Breast epithelium (tissue), 4 donors: ENCODE measurements around the gene ASIC5. TPM values are rescaled to one million over a fixed set of nuclear protein-coding genes. Genes with fewer than 3 reads are reported as not detected.

ENCODE experiments used
- DNase-seq, 2 donors: peaks; one replicate each; pipeline ENCODE4 v3.0.0-alpha.2; 2019; ENCODE audit warnings: low spot score in 2 of 2
- H3K27ac ChIP-seq, 2 donors: fragments of 200-600 bp; sonication (generic) in 1 of 2; one replicate each; pipeline ENCODE4 v1.5.1; 2016 to 2019; ENCODE audit warnings: mild to moderate bottlenecking in 1 of 2
- H3K27me3 ChIP-seq, 2 donors: fragments of 200-600 bp; sonication (generic) in 1 of 2; one replicate each; pipeline versions ENCODE4 v1.5.1 to v1.6.0; 2017 to 2019; ENCODE audit warnings: control low read depth in 1 of 2, mild to moderate bottlenecking in 1 of 2
- H3K36me3 ChIP-seq: fragments of 200-600 bp; one replicate; pipeline ENCODE4 v1.5.1; 2019
- H3K4me1 ChIP-seq, 2 donors: fragments of 200-600 bp; sonication (generic); one replicate each; pipeline ENCODE4 v1.5.1; 2016 to 2019; ENCODE audit warnings: control low read depth in 1 of 2
- H3K4me3 ChIP-seq, 3 donors: fragments of 200-600 bp; sonication (generic); 1 replicate in 2 of 3; 2 replicates in 1 of 3; pipeline ENCODE4 v1.5.1; 2016 to 2019; ENCODE audit warnings: mild to moderate bottlenecking in 3 of 3, moderate library complexity in 2 of 3
- H3K9me3 ChIP-seq, 2 donors: fragments of 200-600 bp; sonication (generic) in 1 of 2; one replicate each; pipeline ENCODE4 v1.5.1; 2016 to 2019; ENCODE audit warnings: control low read depth in 1 of 2
- POLR2A ChIP-seq: fragments of 450-650 bp; IDR thresholded peaks from one replicate; pipeline ENCODE4 v1.6.1; 2016; ENCODE audit warnings: antibody characterized with exemption, mild to moderate bottlenecking, moderate library complexity
- POLR2AphosphoS5 ChIP-seq, 3 donors: sonication (generic); formaldehyde crosslinking; IDR thresholded peaks; one replicate each; pipeline ENCODE4 v1.6.1; 2017; ENCODE audit warnings: antibody characterized with exemption in 3 of 3
- intact Hi-C: fragments of 100-400 bp; cut with DNase I; formaldehyde crosslinking; loops from one replicate; pipeline ENCODE4 v1.15.1; 2023; ENCODE audit warnings: low total_unique reads
- total RNA-seq, 3 donors: library from RNA; depleted of rRNA; stranded (reverse); fragments of >200 nt; gene quantifications; one replicate each; pipeline ENCODE4 v1.1.0, GENCODE V29; 2016
- TF ChIP-seq, protein P1 (sequence below), 3 donors: fragments of 450-650 bp; IDR thresholded peaks; one replicate each; pipeline ENCODE4 v1.5.1; 2016 to 2017; ENCODE audit warnings: antibody characterized with exemption in 3 of 3, mild to moderate bottlenecking in 3 of 3, moderate library complexity in 3 of 3

The ASIC5 gene, protein sequence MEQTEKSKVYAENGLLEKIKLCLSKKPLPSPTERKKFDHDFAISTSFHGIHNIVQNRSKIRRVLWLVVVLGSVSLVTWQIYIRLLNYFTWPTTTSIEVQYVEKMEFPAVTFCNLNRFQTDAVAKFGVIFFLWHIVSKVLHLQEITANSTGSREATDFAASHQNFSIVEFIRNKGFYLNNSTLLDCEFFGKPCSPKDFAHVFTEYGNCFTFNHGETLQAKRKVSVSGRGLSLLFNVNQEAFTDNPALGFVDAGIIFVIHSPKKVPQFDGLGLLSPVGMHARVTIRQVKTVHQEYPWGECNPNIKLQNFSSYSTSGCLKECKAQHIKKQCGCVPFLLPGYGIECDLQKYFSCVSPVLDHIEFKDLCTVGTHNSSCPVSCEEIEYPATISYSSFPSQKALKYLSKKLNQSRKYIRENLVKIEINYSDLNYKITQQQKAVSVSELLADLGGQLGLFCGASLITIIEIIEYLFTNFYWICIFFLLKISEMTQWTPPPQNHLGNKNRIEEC
- total RNA-seq, result not detected

DNA sequence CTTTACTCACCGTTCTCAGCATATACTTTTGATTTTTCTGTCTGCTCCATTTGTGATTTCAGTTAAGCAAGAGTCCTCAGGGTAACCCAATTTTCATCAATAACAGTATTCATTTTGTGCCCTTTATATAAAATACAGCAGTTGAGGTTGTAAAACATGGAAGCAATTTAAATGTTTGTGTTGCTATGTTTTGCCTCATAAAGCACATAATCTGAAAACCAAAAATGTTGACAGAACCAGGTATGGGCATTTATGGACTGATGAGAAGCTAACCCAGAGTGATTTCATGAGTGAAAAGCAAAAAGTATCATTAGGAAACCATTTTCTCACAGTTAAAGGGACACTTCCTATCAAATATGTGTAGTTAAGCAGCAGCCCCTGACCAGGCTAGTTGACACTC lies at the start of gene ASIC5:
Gene ASIC5 (minus strand): TSS at position 101 of the 400 bp plus-strand sequence. CDS start 51 bp downstream, at position 50.
- H3K4me1 ChIP-seq, result no peaks in the 10 kb centered on the region
- no peaks in the 10 kb centered on the region for H3K36me3 ChIP-seq
- no peak within 1 kb of the TSS for H3K4me3 ChIP-seq
- no peak for DNase-seq
- no peaks in the 10 kb centered on the region for H3K27me3 ChIP-seq
- H3K27ac ChIP-seq, result no peak within 1 kb of the TSS
- TF ChIP-seq, protein P1, sequence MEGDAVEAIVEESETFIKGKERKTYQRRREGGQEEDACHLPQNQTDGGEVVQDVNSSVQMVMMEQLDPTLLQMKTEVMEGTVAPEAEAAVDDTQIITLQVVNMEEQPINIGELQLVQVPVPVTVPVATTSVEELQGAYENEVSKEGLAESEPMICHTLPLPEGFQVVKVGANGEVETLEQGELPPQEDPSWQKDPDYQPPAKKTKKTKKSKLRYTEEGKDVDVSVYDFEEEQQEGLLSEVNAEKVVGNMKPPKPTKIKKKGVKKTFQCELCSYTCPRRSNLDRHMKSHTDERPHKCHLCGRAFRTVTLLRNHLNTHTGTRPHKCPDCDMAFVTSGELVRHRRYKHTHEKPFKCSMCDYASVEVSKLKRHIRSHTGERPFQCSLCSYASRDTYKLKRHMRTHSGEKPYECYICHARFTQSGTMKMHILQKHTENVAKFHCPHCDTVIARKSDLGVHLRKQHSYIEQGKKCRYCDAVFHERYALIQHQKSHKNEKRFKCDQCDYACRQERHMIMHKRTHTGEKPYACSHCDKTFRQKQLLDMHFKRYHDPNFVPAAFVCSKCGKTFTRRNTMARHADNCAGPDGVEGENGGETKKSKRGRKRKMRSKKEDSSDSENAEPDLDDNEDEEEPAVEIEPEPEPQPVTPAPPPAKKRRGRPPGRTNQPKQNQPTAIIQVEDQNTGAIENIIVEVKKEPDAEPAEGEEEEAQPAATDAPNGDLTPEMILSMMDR (IDR thresholded peaks at IDR 0.05), result no peak
- TF ChIP-seq POLR2A (no peak), POLR2AphosphoS5 (IDR thresholded peaks at IDR 0.05) (no peak)
- intact Hi-C loops, result no loop called here
- H3K9me3 ChIP-seq, result peaks cover 0 to 11% of the 10 kb centered on the region in 2 donors

DNA sequence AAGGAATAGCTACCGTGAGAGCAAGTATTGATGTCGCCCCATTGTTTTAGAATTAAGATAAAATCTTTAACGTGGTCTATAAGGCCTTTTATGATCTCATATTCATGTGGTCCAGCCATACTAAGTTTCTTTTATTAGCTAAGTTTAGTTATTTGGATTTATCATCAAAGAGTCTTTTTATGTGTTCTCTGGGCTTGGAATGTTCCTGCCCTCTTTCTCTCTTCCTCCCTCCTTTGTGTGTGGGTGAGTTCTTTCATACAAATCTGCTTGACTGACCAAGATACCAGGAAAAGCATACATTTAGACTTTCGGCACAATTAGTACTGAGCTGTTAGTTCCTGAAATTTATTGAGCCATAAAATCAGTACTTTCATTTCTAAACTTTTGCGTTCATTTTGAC lies 48.7 kb upstream of the ASIC5 start:
- intact Hi-C loops, result no loop called here
- Histone ChIP-seq H3K9me3 (no peaks in the 10 kb centered on the region), H3K27ac (no peak overlapping the region), H3K27me3 (no peaks in the 10 kb centered on the region), H3K4me1 (no peaks in the 10 kb centered on the region), H3K4me3 (no peak overlapping the region), H3K36me3 (no peaks in the 10 kb centered on the region)
- no peak for DNase-seq
- TF ChIP-seq, protein P1 (IDR thresholded peaks at IDR 0.05), result no peak
- TF ChIP-seq POLR2A, result no peak
- no peak for TF ChIP-seq POLR2AphosphoS5 (IDR thresholded peaks at IDR 0.05)

DNA sequence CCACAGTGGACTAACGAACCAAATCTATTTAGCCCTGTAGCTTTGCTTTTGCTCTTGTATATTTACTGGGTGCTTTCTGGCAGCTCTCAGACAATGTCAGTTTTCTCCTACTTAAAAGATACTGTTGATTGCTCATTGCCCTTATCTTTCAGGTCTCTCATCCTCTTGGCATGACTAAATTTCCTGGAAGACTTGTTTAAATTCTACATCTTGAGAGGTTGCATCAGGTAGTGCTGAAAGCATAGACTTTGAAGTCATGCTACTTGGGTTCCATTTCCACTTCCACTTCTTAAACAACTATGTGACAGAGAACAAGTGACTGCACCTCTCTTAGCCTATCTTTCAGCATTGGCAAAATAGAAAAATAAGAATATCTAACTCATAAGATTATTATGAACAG lies 45.8 kb upstream of the ASIC5 start:
- no peaks in the 10 kb centered on the region for H3K9me3 ChIP-seq
- H3K4me1 ChIP-seq, result no peaks in the 10 kb centered on the region
- intact Hi-C loops, result no loop called here
- H3K27me3 ChIP-seq, result no peaks in the 10 kb centered on the region
- H3K4me3 ChIP-seq, result no peak overlapping the region
- no peak for DNase-seq
- TF ChIP-seq POLR2AphosphoS5 (IDR thresholded peaks at IDR 0.05), result no peak
- TF ChIP-seq, protein P1 (IDR thresholded peaks at IDR 0.05), result no peak
- TF ChIP-seq POLR2A, result no peak
- H3K36me3 ChIP-seq, result no peaks in the 10 kb centered on the region
- H3K27ac ChIP-seq, result no peak overlapping the region

DNA sequence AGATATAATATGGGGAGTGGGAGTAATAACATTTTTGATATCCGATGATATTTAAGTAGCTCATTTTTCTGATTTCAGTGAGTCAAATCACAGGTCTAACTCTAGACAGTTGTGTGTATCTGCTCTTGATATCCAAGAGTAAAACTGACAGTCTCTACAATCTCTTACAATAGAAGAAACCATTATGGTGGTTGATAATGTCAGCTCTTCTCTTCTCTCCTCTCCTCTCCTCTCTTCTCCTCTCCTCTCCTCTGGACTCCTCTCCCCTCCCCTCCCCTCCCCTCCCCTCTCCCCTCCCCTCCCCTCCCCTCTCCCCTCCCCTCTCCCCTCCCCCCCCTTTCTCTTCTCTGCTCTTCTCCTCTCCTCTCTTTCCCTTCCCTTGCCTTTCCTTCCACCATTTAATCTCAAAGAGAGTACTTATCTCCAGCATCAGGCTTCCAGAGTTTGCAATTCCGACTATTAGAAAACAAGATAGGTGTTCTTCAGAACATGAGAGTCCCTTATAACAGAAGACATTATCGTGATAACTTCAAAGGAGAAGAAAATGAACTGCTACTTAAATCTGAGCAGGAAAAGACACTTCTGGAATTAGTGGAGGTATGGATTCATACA lies 43.6 kb upstream of the ASIC5 start:
- H3K4me1 ChIP-seq, result no peaks in the 10 kb centered on the region
- no peaks in the 10 kb centered on the region for H3K36me3 ChIP-seq
- H3K27me3 ChIP-seq, result no peaks in the 10 kb centered on the region
- no peaks in the 10 kb centered on the region for H3K9me3 ChIP-seq
- TF ChIP-seq, protein P1 (IDR thresholded peaks at IDR 0.05), result no peak
- TF ChIP-seq POLR2AphosphoS5 (IDR thresholded peaks at IDR 0.05) (no peak), POLR2A (no peak)
- H3K4me3 ChIP-seq, result no peak overlapping the region
- intact Hi-C loops, result no loop called here
- H3K27ac ChIP-seq, result no peak overlapping the region
- no peak for DNase-seq
